ENCODE results near the gene TTC21A. TPM values are rescaled to one million over a fixed set of nuclear protein-coding genes. Genes with fewer than 3 reads are reported as not detected.
"Not testable (repeated sequence)": the region's sequence is repeated elsewhere in the genome, so short reads cannot be mapped to it uniquely, and the experiment has no call there.

Gene TTC21A, protein sequence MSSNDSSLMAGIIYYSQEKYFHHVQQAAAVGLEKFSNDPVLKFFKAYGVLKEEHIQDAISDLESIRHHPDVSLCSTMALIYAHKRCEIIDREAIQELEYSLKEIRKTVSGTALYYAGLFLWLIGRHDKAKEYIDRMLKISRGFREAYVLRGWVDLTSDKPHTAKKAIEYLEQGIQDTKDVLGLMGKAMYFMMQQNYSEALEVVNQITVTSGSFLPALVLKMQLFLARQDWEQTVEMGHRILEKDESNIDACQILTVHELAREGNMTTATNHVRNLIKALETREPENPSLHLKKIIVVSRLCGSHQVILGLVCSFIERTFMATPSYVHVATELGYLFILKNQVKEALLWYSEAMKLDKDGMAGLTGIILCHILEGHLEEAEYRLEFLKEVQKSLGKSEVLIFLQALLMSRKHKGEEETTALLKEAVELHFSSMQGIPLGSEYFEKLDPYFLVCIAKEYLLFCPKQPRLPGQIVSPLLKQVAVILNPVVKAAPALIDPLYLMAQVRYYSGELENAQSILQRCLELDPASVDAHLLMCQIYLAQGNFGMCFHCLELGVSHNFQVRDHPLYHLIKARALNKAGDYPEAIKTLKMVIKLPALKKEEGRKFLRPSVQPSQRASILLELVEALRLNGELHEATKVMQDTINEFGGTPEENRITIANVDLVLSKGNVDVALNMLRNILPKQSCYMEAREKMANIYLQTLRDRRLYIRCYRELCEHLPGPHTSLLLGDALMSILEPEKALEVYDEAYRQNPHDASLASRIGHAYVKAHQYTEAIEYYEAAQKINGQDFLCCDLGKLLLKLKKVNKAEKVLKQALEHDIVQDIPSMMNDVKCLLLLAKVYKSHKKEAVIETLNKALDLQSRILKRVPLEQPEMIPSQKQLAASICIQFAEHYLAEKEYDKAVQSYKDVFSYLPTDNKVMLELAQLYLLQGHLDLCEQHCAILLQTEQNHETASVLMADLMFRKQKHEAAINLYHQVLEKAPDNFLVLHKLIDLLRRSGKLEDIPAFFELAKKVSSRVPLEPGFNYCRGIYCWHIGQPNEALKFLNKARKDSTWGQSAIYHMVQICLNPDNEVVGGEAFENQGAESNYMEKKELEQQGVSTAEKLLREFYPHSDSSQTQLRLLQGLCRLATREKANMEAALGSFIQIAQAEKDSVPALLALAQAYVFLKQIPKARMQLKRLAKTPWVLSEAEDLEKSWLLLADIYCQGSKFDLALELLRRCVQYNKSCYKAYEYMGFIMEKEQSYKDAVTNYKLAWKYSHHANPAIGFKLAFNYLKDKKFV (N-terminal part only)
- total RNA-seq = 18.8 TPM
- long read RNA-seq, partial matches to known transcripts = 5 of 20 reads
- long read RNA-seq, other reads (novel, unspliced or antisense) = 13 of 20 reads

DNA sequence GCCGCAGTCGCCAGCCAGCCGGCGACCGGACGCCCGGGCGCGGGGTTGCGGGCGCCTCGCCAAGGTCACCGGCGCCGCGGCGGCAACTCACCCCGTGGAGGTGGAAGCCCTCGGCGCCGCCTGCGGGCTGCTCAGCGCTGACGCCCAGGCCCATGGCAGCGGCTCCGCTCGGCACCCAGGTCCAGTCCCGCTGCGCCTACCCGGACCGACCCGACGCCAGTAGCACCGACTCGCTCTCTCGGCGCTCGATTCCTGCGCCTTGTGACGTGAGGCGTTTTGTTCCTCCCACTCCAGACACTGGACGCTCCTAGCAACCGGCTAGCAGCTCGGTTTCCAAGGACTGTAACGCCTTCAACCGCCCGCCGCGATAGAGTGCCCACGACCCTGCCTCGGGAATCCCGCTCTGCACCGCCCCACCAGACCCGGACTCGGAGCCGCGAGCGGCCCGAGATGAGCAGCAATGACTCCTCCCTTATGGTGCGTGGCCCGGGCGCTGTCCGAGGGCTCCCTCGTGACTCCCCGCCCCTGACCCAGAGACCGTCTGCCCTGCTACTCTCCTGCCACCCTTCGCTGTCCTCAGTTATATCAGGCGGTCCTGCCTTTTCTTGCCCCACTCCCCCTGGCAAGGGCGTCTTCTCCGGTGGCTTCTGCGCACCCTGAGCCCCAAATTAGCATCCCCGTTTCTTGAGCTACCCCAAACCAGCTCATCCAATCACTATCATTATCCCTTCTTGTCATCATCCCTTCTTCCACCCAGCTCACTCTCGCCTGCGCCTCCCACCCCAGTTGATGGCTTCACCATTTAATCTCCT lies at the start of gene TTC21A, which contains the start of gene GORASP1:
TTC21A (plus strand) TSS at position 293 of the 812 bp plus-strand sequence; CDS start at position 451, 158 bp downstream.
GORASP1 (minus strand) TSS at position 240 of the 812 bp plus-strand sequence; CDS start at position 154, 86 bp downstream.
- ATAC-seq = peak; percentile 91 to 95
- Histone ChIP-seq H3K4me3 (peak within 1 kb of the TSS; percentile 93), H3K36me3 (no peaks in the 10 kb centered on the region), H3K27ac (peak within 1 kb of the TSS; percentile 100), H3K4me1 (peaks cover 54% of the 10 kb centered on the region), H3K9me3 (no peaks in the 10 kb centered on the region), H3K27me3 (ENCODE audit: low read depth) (no peaks in the 10 kb centered on the region)
- intact Hi-C loops (cut with DNase I) = no loop called here
- TF ChIP-seq, protein P1, sequence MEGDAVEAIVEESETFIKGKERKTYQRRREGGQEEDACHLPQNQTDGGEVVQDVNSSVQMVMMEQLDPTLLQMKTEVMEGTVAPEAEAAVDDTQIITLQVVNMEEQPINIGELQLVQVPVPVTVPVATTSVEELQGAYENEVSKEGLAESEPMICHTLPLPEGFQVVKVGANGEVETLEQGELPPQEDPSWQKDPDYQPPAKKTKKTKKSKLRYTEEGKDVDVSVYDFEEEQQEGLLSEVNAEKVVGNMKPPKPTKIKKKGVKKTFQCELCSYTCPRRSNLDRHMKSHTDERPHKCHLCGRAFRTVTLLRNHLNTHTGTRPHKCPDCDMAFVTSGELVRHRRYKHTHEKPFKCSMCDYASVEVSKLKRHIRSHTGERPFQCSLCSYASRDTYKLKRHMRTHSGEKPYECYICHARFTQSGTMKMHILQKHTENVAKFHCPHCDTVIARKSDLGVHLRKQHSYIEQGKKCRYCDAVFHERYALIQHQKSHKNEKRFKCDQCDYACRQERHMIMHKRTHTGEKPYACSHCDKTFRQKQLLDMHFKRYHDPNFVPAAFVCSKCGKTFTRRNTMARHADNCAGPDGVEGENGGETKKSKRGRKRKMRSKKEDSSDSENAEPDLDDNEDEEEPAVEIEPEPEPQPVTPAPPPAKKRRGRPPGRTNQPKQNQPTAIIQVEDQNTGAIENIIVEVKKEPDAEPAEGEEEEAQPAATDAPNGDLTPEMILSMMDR (IDR thresholded peaks at IDR 0.05) = no peak
- peak; percentile 95 for DNase-seq

- ATAC-seq; intact Hi-C loops (cut with DNase I); H3K27ac ChIP-seq; DNase-seq; H3K4me3 ChIP-seq; H3K27me3 ChIP-seq (ENCODE audit: low read depth); H3K9me3 ChIP-seq; H3K4me1 ChIP-seq: not testable (repeated sequence)
- H3K36me3 ChIP-seq = peaks cover 22% of the 10 kb centered on the region
Measured at GRCh38 chr3:39061228-39061627, 46.3 kb upstream of the TTC21A start.

DNA sequence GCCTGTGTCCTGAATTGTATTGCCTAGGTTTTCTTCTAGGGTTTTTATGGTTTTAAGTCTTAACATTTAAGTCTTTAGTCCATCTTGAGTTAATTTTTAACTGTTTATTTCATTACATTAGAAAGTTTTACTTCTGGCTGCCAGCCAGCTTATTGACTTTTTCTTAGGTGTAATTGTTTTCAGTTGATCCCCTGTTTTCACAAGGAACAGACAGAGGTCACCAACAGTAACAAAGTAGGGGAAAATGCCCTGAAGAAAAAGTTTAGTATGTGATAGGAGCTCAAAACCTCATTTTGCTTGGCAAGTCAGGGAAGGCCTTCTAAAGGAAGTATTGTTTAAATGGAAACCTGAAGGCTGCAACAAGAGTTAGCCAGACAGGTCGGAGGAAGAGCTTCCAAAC lies 45.3 kb upstream of the TTC21A start:
- Histone ChIP-seq H3K9me3 (no peaks in the 10 kb centered on the region), H3K36me3 (peaks cover 31% of the 10 kb centered on the region), H3K27me3 (ENCODE audit: low read depth) (no peaks in the 10 kb centered on the region), H3K27ac (no peak overlapping the region), H3K4me1 (no peaks in the 10 kb centered on the region), H3K4me3 (no peak overlapping the region)
- TF ChIP-seq, protein P1 (IDR thresholded peaks at IDR 0.05) = no peak
- no peak for DNase-seq
- intact Hi-C loops (cut with DNase I) = no loop called here
- ATAC-seq = no peak

GRCh38 chr3:39063143-39063542 lies 44.3 kb upstream of the TTC21A start:
- Histone ChIP-seq H3K9me3 (no peaks in the 10 kb centered on the region), H3K27ac (no peak overlapping the region), H3K4me1 (no peaks in the 10 kb centered on the region), H3K4me3 (no peak overlapping the region), H3K36me3 (peaks cover 39% of the 10 kb centered on the region), H3K27me3 (ENCODE audit: low read depth) (no peaks in the 10 kb centered on the region)
- intact Hi-C loops (cut with DNase I) = no loop called here
- ATAC-seq (no peak), DNase-seq (no peak)
- TF ChIP-seq, protein P1 (IDR thresholded peaks at IDR 0.05) = no peak

GRCh38 chr3:39064646-39065045 lies 42.8 kb upstream of the TTC21A start:
- no peak for ATAC-seq

More at GRCh38 chr3:39064646-39065045, 42.8 kb upstream of the TTC21A start:
- Histone ChIP-seq H3K36me3 (peaks cover 54% of the 10 kb centered on the region), H3K27ac (no peak overlapping the region), H3K4me3 (no peak overlapping the region), H3K9me3 (no peaks in the 10 kb centered on the region), H3K4me1 (no peaks in the 10 kb centered on the region), H3K27me3 (ENCODE audit: low read depth) (no peaks in the 10 kb centered on the region)
- no peak for DNase-seq
- intact Hi-C loops (cut with DNase I) = no loop called here
- TF ChIP-seq, protein P1 (IDR thresholded peaks at IDR 0.05) = no peak

All from lower lobe of right lung (tissue), 2 donors.